HG03457 (cell line): Measurements from ENCODE around the gene KLHL18.

Experiments
- ATAC-seq: cut with Tn5 transposase; IDR thresholded peaks from one replicate; pipeline ENCODE4 v1.9.1; 2021; ENCODE audit warnings: moderate number of reproducible peaks; ENCODE audit not compliant: unreplicated experiment

The KLHL18 gene

GRCh38 chr3:47392933-47393332 lies 110.2 kb downstream of the KLHL18 start:
- no peak for ATAC-seq

GRCh38 chr3:47394140-47394870 lies 111.6 kb downstream of the KLHL18 start:
- no peak for ATAC-seq

GRCh38 chr3:47394881-47395280 lies 112.1 kb downstream of the KLHL18 start:
- ATAC-seq: no peak
